Thyroid gland (tissue), 4 donors: Measurements from ENCODE around the gene P2RY2. TPM values are rescaled to one million over a fixed set of nuclear protein-coding genes. Genes with fewer than 3 reads are reported as not detected.

ENCODE experiments used
- DNase-seq, 2 donors: peaks; one replicate each; pipeline ENCODE4 v3.0.0-alpha.2; 2019
- H3K27ac ChIP-seq, 3 donors: fragments of 200-600 bp; sonication (generic); 1 replicate in 2 of 3; 2 replicates in 1 of 3; pipeline ENCODE4 v1.5.1; 2016 to 2019; ENCODE audit warnings: mild to moderate bottlenecking in 1 of 3, moderate library complexity in 1 of 3
- H3K27me3 ChIP-seq: fragments of 200-600 bp; sonication (generic); one replicate; pipeline ENCODE4 v1.5.1; 2019
- H3K36me3 ChIP-seq, 2 donors: fragments of 200-600 bp; sonication (generic); one replicate each; pipeline ENCODE4 v1.5.1; 2016 to 2019
- H3K4me1 ChIP-seq, 2 donors: fragments of 200-600 bp; sonication (generic); one replicate each; pipeline ENCODE4 v1.5.1; 2017 to 2019
- H3K4me3 ChIP-seq, 3 donors: fragments of 200-600 bp; sonication (generic); replicated peaks in 1 of 3; 1 replicate in 2 of 3; 2 replicates in 1 of 3; pipeline ENCODE4 v1.5.1; 2016; ENCODE audit warnings: mild to moderate bottlenecking in 1 of 3
- H3K9me3 ChIP-seq: fragments of 200-600 bp; sonication (generic); one replicate; pipeline ENCODE4 v1.5.1; 2017
- CTCF ChIP-seq, 6 experiments: fragments of 200-600 bp in 3 of 6; fragments of 450-650 bp in 3 of 6; sonication (generic) in 3 of 6; IDR thresholded peaks; one replicate each; pipeline ENCODE4 v1.5.1; 2016 to 2019; ENCODE audit warnings: antibody characterized with exemption in 6 of 6, mild to moderate bottlenecking in 2 of 6, inconsistent platforms in 1 of 6, moderate library complexity in 1 of 6
- POLR2A ChIP-seq, 2 donors: fragments of 450-650 bp; IDR thresholded peaks; one replicate each; pipeline ENCODE4 v1.6.1; 2017; ENCODE audit warnings: antibody characterized with exemption in 2 of 2, mild to moderate bottlenecking in 2 of 2, moderate library complexity in 1 of 2
- WGBS, 2 donors: methylation state at CpG; one replicate each; pipeline ENCODE4 v1.1.5; 2017; 5-methylcytosine and 5-hydroxymethylcytosine counted together
- intact Hi-C: fragments of 100-400 bp; cut with DNase I; formaldehyde crosslinking; loops from one replicate; pipeline ENCODE4 v1.15.1; 2023
- total RNA-seq, 4 donors: library from RNA; depleted of rRNA; stranded (reverse); fragments of >200 nt; gene quantifications; one replicate each; pipeline ENCODE4 v1.2.3, GENCODE V29; 2016

Gene P2RY2
- total RNA-seq, 4 donors from 2014 or later, result 29.3 to 38.1 (median 37.7) TPM

GRCh38 chr11:73267906-73268540 lies 49.9 kb downstream of the P2RY2 start:
- TF ChIP-seq POLR2A (IDR thresholded peaks at IDR 0.05), result no peak
- no peak for TF ChIP-seq CTCF (IDR thresholded peaks at IDR 0.05)
- no peak overlapping the region for H3K27ac ChIP-seq
- H3K36me3 ChIP-seq, result no peaks in the 10 kb centered on the region
- DNase-seq, result no peak
- no peaks in the 10 kb centered on the region for H3K27me3 ChIP-seq
- H3K9me3 ChIP-seq, result no peaks in the 10 kb centered on the region
- intact Hi-C loops, result no loop called here
- no peak overlapping the region for H3K4me3 ChIP-seq
- 91 to 93% methylated on average over 8 of the region's 8 CpGs for WGBS, 2 donors
- peaks cover 11 to 33% of the 10 kb centered on the region in 2 donors for H3K4me1 ChIP-seq

- Histone ChIP-seq H3K4me3 (no peak overlapping the region), H3K36me3 (no peaks in the 10 kb centered on the region), H3K27me3 (no peaks in the 10 kb centered on the region), H3K4me1 (peaks cover 11 to 40% of the 10 kb centered on the region in 2 donors), H3K9me3 (no peaks in the 10 kb centered on the region), H3K27ac (no peak overlapping the region)
- 86 to 89% methylated on average over 4 to 8 of the region's 8 CpGs for WGBS, 2 donors
- intact Hi-C loops, result no loop called here
- TF ChIP-seq CTCF (IDR thresholded peaks at IDR 0.05) (no peak), POLR2A (IDR thresholded peaks at IDR 0.05) (no peak)
- no peak for DNase-seq
These were observed 50.7 kb downstream of the P2RY2 start for GRCh38 chr11:73268671-73269271.

- intact Hi-C loops, result no loop called here
- no peak overlapping the region for H3K4me3 ChIP-seq
- TF ChIP-seq CTCF (IDR thresholded peaks at IDR 0.05) (no peak), POLR2A (IDR thresholded peaks at IDR 0.05) (no peak)
- H3K9me3 ChIP-seq, result no peaks in the 10 kb centered on the region
- peak; percentile 55 to 56 for DNase-seq
- H3K27ac ChIP-seq, result peak overlapping the region in 1 of 3 donors; percentile 23
- H3K4me1 ChIP-seq, result peaks cover 8 to 38% of the 10 kb centered on the region in 2 donors
- no peaks in the 10 kb centered on the region for H3K36me3 ChIP-seq
- 60 to 72% methylated on average over 6 to 7 of the region's 7 CpGs for WGBS, 2 donors
- no peaks in the 10 kb centered on the region for H3K27me3 ChIP-seq
These were observed 51.5 kb downstream of the P2RY2 start for GRCh38 chr11:73269459-73270015.

GRCh38 chr11:73270016-73270854 lies 52.2 kb downstream of the P2RY2 start:
- WGBS, 2 donors, result 80 to 100% methylated on average over 2 of the region's 7 CpGs
- H3K27ac ChIP-seq, result peak overlapping the region in 1 of 3 donors; percentile 23
- no peaks in the 10 kb centered on the region for H3K36me3 ChIP-seq
- no peak overlapping the region for H3K4me3 ChIP-seq
- H3K4me1 ChIP-seq, result peaks cover 5 to 38% of the 10 kb centered on the region in 2 donors
- TF ChIP-seq CTCF (IDR thresholded peaks at IDR 0.05) (no peak), POLR2A (IDR thresholded peaks at IDR 0.05) (no peak)
- DNase-seq, result no peak
- H3K27me3 ChIP-seq, result no peaks in the 10 kb centered on the region
- intact Hi-C loops, result no loop called here
- no peaks in the 10 kb centered on the region for H3K9me3 ChIP-seq
